ENCODE data around the gene C17orf75. TPM values are rescaled to one million over a fixed set of nuclear protein-coding genes. Genes with fewer than 3 reads are reported as not detected.

The C17orf75 gene
- total and polyA plus RNA-seq, 10 of the 15 experiments (the other 5 are each of a cell fraction or from before 2014, with no cell fraction given): 21.7 to 53.0 (median 27.3) TPM

DNA sequence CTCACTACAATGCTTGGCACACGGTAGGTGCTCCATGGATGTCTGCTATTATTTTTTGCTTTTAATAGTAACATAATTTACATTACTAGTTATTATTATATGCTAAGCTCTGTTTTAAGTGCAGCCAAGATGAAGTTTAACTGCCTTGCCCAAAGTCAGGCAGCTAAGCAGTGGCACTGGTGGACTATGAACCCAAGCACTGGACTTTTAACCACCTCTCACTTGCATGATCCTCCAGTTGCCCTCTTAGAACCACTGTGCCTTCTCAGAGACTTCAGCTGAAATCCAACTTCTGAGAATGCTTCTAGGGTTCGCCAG is 6.5 kb upstream of the C17orf75 start (continued):
- TF ChIP-seq, protein P1, sequence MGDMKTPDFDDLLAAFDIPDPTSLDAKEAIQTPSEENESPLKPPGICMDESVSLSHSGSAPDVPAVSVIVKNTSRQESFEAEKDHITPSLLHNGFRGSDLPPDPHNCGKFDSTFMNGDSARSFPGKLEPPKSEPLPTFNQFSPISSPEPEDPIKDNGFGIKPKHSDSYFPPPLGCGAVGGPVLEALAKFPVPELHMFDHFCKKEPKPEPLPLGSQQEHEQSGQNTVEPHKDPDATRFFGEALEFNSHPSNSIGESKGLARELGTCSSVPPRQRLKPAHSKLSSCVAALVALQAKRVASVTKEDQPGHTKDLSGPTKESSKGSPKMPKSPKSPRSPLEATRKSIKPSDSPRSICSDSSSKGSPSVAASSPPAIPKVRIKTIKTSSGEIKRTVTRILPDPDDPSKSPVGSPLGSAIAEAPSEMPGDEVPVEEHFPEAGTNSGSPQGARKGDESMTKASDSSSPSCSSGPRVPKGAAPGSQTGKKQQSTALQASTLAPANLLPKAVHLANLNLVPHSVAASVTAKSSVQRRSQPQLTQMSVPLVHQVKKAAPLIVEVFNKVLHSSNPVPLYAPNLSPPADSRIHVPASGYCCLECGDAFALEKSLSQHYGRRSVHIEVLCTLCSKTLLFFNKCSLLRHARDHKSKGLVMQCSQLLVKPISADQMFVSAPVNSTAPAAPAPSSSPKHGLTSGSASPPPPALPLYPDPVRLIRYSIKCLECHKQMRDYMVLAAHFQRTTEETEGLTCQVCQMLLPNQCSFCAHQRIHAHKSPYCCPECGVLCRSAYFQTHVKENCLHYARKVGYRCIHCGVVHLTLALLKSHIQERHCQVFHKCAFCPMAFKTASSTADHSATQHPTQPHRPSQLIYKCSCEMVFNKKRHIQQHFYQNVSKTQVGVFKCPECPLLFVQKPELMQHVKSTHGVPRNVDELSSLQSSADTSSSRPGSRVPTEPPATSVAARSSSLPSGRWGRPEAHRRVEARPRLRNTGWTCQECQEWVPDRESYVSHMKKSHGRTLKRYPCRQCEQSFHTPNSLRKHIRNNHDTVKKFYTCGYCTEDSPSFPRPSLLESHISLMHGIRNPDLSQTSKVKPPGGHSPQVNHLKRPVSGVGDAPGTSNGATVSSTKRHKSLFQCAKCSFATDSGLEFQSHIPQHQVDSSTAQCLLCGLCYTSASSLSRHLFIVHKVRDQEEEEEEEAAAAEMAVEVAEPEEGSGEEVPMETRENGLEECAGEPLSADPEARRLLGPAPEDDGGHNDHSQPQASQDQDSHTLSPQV (IDR thresholded peaks at IDR 0.05): no peak

DNA sequence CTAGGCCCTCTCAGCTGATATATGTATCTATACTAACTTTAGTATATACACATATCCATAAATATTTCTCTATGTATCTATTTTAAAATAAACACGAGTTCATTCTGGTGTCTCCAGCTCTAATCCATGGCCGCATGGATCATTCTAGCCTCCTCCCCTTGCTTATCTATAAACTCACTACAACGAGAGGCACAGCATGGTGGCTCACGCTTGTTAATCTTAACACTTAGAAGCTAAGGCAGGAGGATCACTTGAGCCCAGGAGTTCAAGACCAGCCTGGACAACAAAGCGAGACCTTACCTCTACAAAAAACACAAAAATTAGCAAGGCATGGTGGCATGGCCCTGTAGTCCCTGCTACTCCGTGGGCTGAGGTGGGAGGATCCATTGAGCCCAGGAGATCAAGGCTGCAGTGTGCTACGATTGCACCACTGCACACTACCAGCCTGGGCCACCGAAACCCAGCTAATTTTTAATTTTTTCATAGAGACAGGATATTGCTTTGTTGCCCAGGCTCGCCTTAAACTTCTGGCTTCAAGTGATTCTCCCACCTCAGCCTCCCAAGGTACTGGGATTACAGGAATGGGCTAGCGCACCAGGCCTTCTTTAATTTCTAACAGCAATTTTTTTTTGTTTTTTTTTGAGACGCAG is 4.1 kb upstream of the C17orf75 start:
- no TSS peak for BruUV-seq (replicated peaks)
- no peak overlapping the region for H3K9ac ChIP-seq (ENCODE audit: control insufficient read depth, insufficient read depth, low read length)
- intact Hi-C loops (cut with micrococcal nuclease; ENCODE audit: unreplicated experiment): no loop called here

More for the DNA sequence above, 4.1 kb upstream of the C17orf75 start:
- in situ Hi-C loops (cut with MboI): no loop called here
- Histone ChIP-seq H3K4me3 (no peak overlapping the region), H3K9me3 (replicated peaks; ENCODE audit: control insufficient read depth, insufficient read depth, low read length) (no peaks in the 10 kb centered on the region), H2AFZ (ENCODE audit: control insufficient read depth, low read depth, low read length) (no peak overlapping the region), H3K36me3 (ENCODE audit: control insufficient read depth in 2 of 2, insufficient read depth in 2 of 2, low read length in 1 of 2) (no peaks in the 10 kb centered on the region), H3K27ac (ENCODE audit: control insufficient read depth, insufficient read depth) (no peak overlapping the region), H3K4me1 (ENCODE audit: control insufficient read depth, insufficient read depth, low read length) (no peaks in the 10 kb centered on the region; the same call in 1 of the 2 replicates), H3K27me3 (replicated peaks in 1 of 2; ENCODE audit: control insufficient read depth in 2 of 2, insufficient read depth in 2 of 2, low read length in 1 of 2) (no peaks in the 10 kb centered on the region), H3K79me2 (ENCODE audit: control insufficient read depth, insufficient read depth, low read length) (peaks cover 23% of the 10 kb centered on the region), H4K20me1 (ENCODE audit: control insufficient read depth, insufficient read depth) (no peaks in the 10 kb centered on the region), H3K4me2 (ENCODE audit: control insufficient read depth, insufficient read depth) (no peak overlapping the region)
- TF ChIP-seq NFXL1 (IDR thresholded peaks at IDR 0.05; ENCODE audit: borderline replicate concordance): no peak
- TF ChIP-seq JUNB (IDR thresholded peaks at IDR 0.05): no peak
- no peak for TF ChIP-seq RB1 (IDR thresholded peaks at IDR 0.05; ENCODE audit: borderline replicate concordance)
- no peak for TF ChIP-seq STAT1 (conservative IDR thresholded peaks at IDR 0.05)
- no peak for TF ChIP-seq NR2F1 (conservative IDR thresholded peaks at IDR 0.05)
- WGBS (ENCODE audit: insufficient coverage, insufficient replicate concordance, low lambda C conversion rate, missing lambda C conversion rate): 74% methylated on average over 11 of the region's 11 CpGs
- FAIRE-seq (no peak), DNase-seq (ENCODE audit: low read depth, low spot score) (no peak), ATAC-seq (no peak)
- RAD21 ChIA-PET (ENCODE audit: unreplicated experiment): no interaction called here
- CTCF ChIA-PET: no interaction called here
- POLR2A ChIA-PET: interaction anchor here (0.7 kb wide), 1 partner anchor 277 kb away, joined by 3 read pairs; no protein-coding TSS in a partner anchor
- SMC1A ChIA-PET (ENCODE audit: uncharacterized antibody, unreplicated experiment): no interaction called here
